GM12878 (cell line): ENCODE data around the gene SLC9A3. TPM values are rescaled to one million over a fixed set of nuclear protein-coding genes. Genes with fewer than 3 reads are reported as not detected.

Experiments
- EED ChIP-seq: sonication (generic); IDR thresholded peaks from 2 replicates; pipeline ENCODE4 v1.6.1; 2016; ENCODE audit warnings: antibody characterized with exemption, low read depth
- JUND ChIP-seq: IDR thresholded peaks from 2 replicates; pipeline ENCODE4 v1.6.1; 2012; ENCODE audit warnings: low read depth, mild to moderate bottlenecking, low read length, improper control_type of control experiment, moderate library complexity
- LARP7 ChIP-seq: fragments of 450-650 bp; IDR thresholded peaks from 2 replicates; pipeline ENCODE4 v1.6.1; 2017; ENCODE audit warnings: mild to moderate bottlenecking
- MAX ChIP-seq: IDR thresholded peaks from 2 replicates; pipeline ENCODE4 v1.6.1; 2012; ENCODE audit warnings: low read depth, low read length, improper control_type of control experiment
- NBN ChIP-seq: fragments of 450-650 bp; IDR thresholded peaks from 2 replicates; pipeline ENCODE4 v1.6.1; 2016
- NFIC ChIP-seq: IDR thresholded peaks from 2 replicates; pipeline ENCODE4 v1.6.1; 2012; ENCODE audit warnings: low read depth, mild to moderate bottlenecking, inconsistent platforms, low read length, moderate library complexity
- NFYA ChIP-seq: IDR thresholded peaks from 2 replicates; pipeline ENCODE4 v1.6.1; 2011; ENCODE audit warnings: low read depth, mild to moderate bottlenecking, low read length, improper control_type of control experiment, borderline replicate concordance
- NFYB ChIP-seq: IDR thresholded peaks from 2 replicates; pipeline ENCODE4 v1.6.1; 2011; ENCODE audit warnings: low read depth, mild to moderate bottlenecking, low read length, improper control_type of control experiment, moderate library complexity; ENCODE audit not compliant: insufficient read depth
- PAX5 ChIP-seq: IDR thresholded peaks from 2 replicates; pipeline ENCODE4 v1.6.1; 2011; ENCODE audit warnings: low read depth, low read length, borderline replicate concordance
- POLR2A ChIP-seq: IDR thresholded peaks from 2 replicates; pipeline ENCODE4 v1.6.1; 2011; ENCODE audit warnings: low read depth, mild to moderate bottlenecking, low read length
- PRDM15 ChIP-seq: fragments of 450-650 bp; formaldehyde crosslinking; IDR thresholded peaks from 2 replicates; pipeline ENCODE4 v1.4.0; 2020; ENCODE audit warnings: mild to moderate bottlenecking, moderate library complexity
- RAD21 ChIP-seq: IDR thresholded peaks from 2 replicates; pipeline ENCODE4 v1.6.1; 2011; ENCODE audit warnings: mild to moderate bottlenecking, low read depth, low read length, moderate library complexity; ENCODE audit not compliant: insufficient read depth
- RB1 ChIP-seq: fragments of 450-650 bp; formaldehyde crosslinking; IDR thresholded peaks from 2 replicates; pipeline ENCODE4 v1.6.1; 2017; ENCODE audit warnings: mild to moderate bottlenecking, borderline replicate concordance
- RELB ChIP-seq: fragments of 450-650 bp; IDR thresholded peaks from 2 replicates; pipeline ENCODE4 v1.6.1; 2017; ENCODE audit warnings: low read depth, mild to moderate bottlenecking, moderate library complexity
- SIX5 ChIP-seq: IDR thresholded peaks from 2 replicates; pipeline ENCODE4 v1.6.1; 2011; ENCODE audit warnings: mild to moderate bottlenecking, low read depth, low read length, moderate library complexity; ENCODE audit not compliant: severe bottlenecking
- SMARCA5 ChIP-seq: fragments of 450-650 bp; IDR thresholded peaks from 2 replicates; pipeline ENCODE4 v1.6.1; 2017; ENCODE audit warnings: mild to moderate bottlenecking
- SMC3 ChIP-seq: IDR thresholded peaks from 2 replicates; pipeline ENCODE4 v1.6.1; 2011; ENCODE audit warnings: low read length, improper control_type of control experiment, borderline replicate concordance
- TBL1XR1 ChIP-seq: IDR thresholded peaks from 2 replicates; pipeline ENCODE4 v1.6.1; 2012; ENCODE audit warnings: low read depth, low read length, improper control_type of control experiment
- ZBED1 ChIP-seq: IDR thresholded peaks from 2 replicates; pipeline ENCODE4 v1.6.1; 2016; ENCODE audit warnings: borderline replicate concordance
- ZBTB33 ChIP-seq: fragments of 450-650 bp; IDR thresholded peaks from 2 replicates; pipeline ENCODE4 v1.6.1; 2017; ENCODE audit warnings: mild to moderate bottlenecking
- ZNF24 ChIP-seq: fragments of 450-650 bp; IDR thresholded peaks from 2 replicates; pipeline ENCODE4 v1.6.1; 2017; ENCODE audit warnings: antibody characterized with exemption, mild to moderate bottlenecking
- polyA plus RNA-seq, 11 experiments: library from polyadenylated mRNA; depleted of rRNA in 4 of 11; unstranded in 6 of 11; stranded (reverse) in 5 of 11; fragments of >200 nt; fragmentation: Nextera tagmentation in 4 of 11; fragmentation: Illumina TruSeq in 1 of 11; extraction: Ambion mirVana in 4 of 11; extraction: Trizol in 1 of 11; gene quantifications; 1 replicate in 1 of 11; 2 replicates in 10 of 11; pipeline versions ENCODE4 v1.2.1 to v1.2.3, GENCODE V29; 2011 to 2016; ENCODE audit warnings: inconsistent platforms in 2 of 11, missing spikeins in 2 of 11, low read depth in 1 of 11
- total RNA-seq, 4 experiments: library from RNA; depleted of rRNA in 3 of 4; stranded (reverse); fragments of >200 nt in 3 of 4; fragmentation: Illumina TruSeq in 1 of 4; extraction: Trizol in 1 of 4; gene quantifications; 2 replicates each; pipeline versions ENCODE4 v1.2.1 to v1.2.3, GENCODE V29; 2013 to 2021

Gene SLC9A3
- total and polyA plus RNA-seq, 10 of the 15 experiments (the other 5 are each of a cell fraction or from before 2014, with no cell fraction given), result 0.04 to 5.2 (median 2.3) TPM; not detected in 1

- TF ChIP-seq NFYA (no peak), POLR2A (peak; percentile 57; the same call in 1 of the 2 replicates), LARP7 (0 out of 2 replicates have a peak, but pooled peaks have one; percentile 18), RB1 (no peak), RELB (peak; percentile 59; the same call in 1 of the 2 replicates), TBL1XR1 (no peak), PAX5 (no peak), SIX5 (no peak), NBN (no peak), NFIC (no peak), MAX (no peak; the same call in 1 of the 2 replicates), SMC3 (peak; percentile 83), SMARCA5 (peak; percentile 54; the same call in 1 of the 2 replicates), ZNF24 (no peak), ZBED1 (no peak), EED (peak; percentile 37; the same call in 1 of the 2 replicates), JUND (no peak), ZBTB33 (peak; percentile 61; the same call in 1 of the 2 replicates), NFYB (no peak), PRDM15 (CRISPR knock-in tag) (no peak), RAD21 (peak; percentile 88)
Observed at GRCh38 chr5:431001-431710, 93.1 kb downstream of the SLC9A3 start (continued).
